ENCODE data around the gene RXFP1.

Gene RXFP1

GRCh38 chr4:158671915-158672806 lies 150.5 kb downstream of the RXFP1 start, which contains the start of gene ETFDH:
Gene ETFDH (plus strand): TSS chr4:158672296. CDS start chr4:158672457, 161 bp downstream.
- DNase-seq (ENCODE audit: low read depth in 2 of 2): peak; percentile 99 to 100

DNA sequence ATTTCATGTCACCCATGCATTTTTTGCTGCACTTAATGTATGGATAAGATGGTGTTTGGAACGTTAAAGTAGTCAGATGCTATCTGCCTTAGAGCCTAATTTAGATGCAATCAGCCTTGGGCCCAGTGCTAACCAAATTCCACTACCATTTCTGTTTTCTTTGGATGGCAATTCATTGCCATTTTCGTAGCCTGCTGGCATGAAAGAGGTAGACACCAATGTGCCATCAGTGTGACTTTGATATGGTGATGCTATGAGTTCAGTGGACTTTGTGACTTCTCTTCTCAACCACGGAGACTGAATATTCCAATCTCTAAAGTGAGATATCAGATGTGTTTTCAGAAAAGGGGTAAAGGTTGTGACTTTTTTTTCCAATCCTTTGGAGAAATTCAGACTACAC lies 152.0 kb downstream of the RXFP1 start:
- DNase-seq (ENCODE audit: low read depth in 2 of 2): no peak

- no peak for DNase-seq (ENCODE audit: low read depth in 2 of 2)
Observed at GRCh38 chr4:158676076-158676475, 154.4 kb downstream of the RXFP1 start.

DNA sequence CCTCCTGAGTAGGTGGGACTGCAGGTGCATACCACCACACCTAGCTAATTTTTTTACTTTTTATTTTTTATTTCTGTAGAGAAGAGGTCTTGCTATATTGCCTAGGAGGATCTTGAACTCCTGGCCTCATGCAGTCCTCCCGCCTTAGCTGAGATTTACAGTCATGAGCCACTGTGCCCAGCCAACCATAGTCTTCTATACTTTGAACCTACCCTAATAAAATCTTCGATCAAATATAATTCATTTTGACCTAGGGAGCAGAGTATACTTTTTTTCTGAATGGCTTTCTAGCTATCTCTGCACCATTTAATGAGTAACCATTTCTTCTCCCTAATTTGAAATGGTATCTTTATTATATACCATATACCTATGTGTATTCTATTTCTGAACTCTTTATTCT lies 157.1 kb downstream of the RXFP1 start:
- no peak for DNase-seq (ENCODE audit: low read depth in 2 of 2)

DNA sequence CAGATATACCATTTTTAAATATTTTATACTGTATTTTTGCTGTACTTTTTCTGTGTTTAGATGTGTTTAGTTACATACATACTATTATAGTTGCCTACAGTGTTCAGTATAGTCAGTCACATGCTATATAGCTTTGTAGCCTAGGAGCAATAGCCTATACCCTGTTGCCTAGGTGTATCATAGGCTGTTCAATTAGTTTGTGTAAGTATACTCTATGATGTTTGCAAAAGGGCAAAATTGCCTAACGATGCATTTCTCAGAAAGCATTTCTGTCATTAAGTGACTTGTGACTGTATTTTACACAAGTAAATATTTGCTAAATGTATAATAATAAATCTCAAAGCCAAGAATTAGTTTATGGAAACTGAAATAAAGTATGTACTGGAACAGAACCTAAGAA lies 159.9 kb downstream of the RXFP1 start:
- DNase-seq (ENCODE audit: low read depth in 2 of 2): no peak

- no peak for DNase-seq (ENCODE audit: low read depth in 2 of 2)
Observed at GRCh38 chr4:158682066-158682465, 160.4 kb downstream of the RXFP1 start.

DNA sequence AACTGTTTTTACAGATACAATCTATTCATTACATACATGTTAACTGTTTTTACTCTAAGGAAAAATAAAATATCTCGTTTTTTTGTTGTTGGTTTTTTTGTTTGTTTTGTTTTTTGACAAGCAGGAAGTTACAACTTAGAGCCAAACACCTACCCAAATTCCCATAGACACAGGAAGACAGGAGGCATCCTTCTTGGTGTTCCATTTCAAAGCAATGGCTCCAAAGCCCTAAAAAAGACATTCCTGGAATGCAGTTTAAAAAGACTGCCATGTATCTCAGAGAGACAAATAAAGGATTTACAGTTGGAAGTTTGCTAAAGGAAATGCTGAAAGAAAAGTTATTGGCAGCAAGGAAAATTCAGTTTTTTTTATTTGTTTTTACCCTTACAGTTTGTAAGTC lies 167.1 kb downstream of the RXFP1 start:
- DNase-seq (ENCODE audit: low read depth in 2 of 2): no peak

Measured in fibroblast of skin of left biceps (primary cell).